Urinary bladder (tissue), 4 donors: Measurements from ENCODE around the gene IRX6. TPM values are rescaled to one million over a fixed set of nuclear protein-coding genes. Genes with fewer than 3 reads are reported as not detected.

Source experiments
- DNase-seq: peaks from one replicate; pipeline ENCODE4 v3.0.0-alpha.2; 2015; ENCODE audit errors: extremely low spot score
- H3K27ac ChIP-seq: one replicate; pipeline ENCODE4 v1.5.1; 2013; ENCODE audit warnings: low read depth, mild to moderate bottlenecking, moderate library complexity
- H3K36me3 ChIP-seq: one replicate; pipeline ENCODE4 v1.6.1; 2013; ENCODE audit warnings: mild to moderate bottlenecking, moderate library complexity; ENCODE audit not compliant: insufficient read depth
- H3K4me1 ChIP-seq: one replicate; pipeline ENCODE4 v1.6.1; 2013; ENCODE audit warnings: mild to moderate bottlenecking, moderate library complexity; ENCODE audit not compliant: insufficient read depth
- H3K4me3 ChIP-seq: one replicate; pipeline ENCODE4 v1.5.1; 2013; ENCODE audit warnings: low read depth, low read length
- WGBS: extraction: QIAGEN DNeasy Blood & Tissue Kit; methylation state at CpG from one replicate; pipeline ENCODE4 v1.1.7; 2013; 5-methylcytosine and 5-hydroxymethylcytosine counted together
- polyA plus RNA-seq: library from polyadenylated mRNA; stranded (reverse); fragments of 200-250 nt; gene quantifications from one replicate; pipeline ENCODE4 v1.2.3, GENCODE V29; 2013
- total RNA-seq: library from RNA; depleted of rRNA; stranded (reverse); fragments of >200 nt; gene quantifications from one replicate; pipeline ENCODE4 v1.2.3, GENCODE V29; 2014
- donor health status: healthy with polysubstance abuse.
- donor health status: healthy.

The IRX6 gene
- total RNA-seq (not detected), polyA plus RNA-seq (0.06 TPM)

- WGBS, result 1% methylated on average over 49 of the region's 49 CpGs
- no peaks in the 10 kb centered on the region for H3K36me3 ChIP-seq
- no peak within 1 kb of the TSS for H3K27ac ChIP-seq
- DNase-seq, result no peak
- H3K4me3 ChIP-seq, result no peak within 1 kb of the TSS
- H3K4me1 ChIP-seq, result no peaks in the 10 kb centered on the region
Measured at GRCh38 chr16:55323637-55324271, at the start of gene IRX6. TSS of gene IRX6 (plus strand) at chr16:55324203. CDS start at chr16:55325092, 889 bp downstream.

DNA sequence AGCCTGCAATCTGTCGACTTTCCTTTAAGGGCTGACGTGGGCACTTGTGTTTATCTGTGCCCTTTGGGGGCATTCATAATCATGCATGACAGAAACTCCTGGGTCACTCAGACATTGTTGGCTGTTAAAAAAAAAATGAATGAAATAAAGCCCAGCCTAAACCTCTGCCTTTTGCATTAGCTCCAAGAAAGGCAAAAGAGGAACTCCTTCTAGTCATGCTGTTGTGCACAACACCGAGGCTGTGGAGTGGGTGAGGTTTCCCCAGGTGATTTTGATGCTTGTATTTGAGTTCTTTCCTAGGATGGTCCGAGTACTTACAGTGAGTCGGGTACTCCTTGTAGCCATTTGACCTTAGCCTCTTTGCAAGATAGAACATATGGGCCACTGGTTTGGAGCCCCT lies 49.6 kb upstream of the IRX6 start:
- WGBS, result 78% methylated on average over 5 of the region's 5 CpGs
- Histone ChIP-seq H3K4me1 (no peaks in the 10 kb centered on the region), H3K27ac (no peak overlapping the region), H3K36me3 (no peaks in the 10 kb centered on the region), H3K4me3 (no peak overlapping the region)
- no peak for DNase-seq

DNA sequence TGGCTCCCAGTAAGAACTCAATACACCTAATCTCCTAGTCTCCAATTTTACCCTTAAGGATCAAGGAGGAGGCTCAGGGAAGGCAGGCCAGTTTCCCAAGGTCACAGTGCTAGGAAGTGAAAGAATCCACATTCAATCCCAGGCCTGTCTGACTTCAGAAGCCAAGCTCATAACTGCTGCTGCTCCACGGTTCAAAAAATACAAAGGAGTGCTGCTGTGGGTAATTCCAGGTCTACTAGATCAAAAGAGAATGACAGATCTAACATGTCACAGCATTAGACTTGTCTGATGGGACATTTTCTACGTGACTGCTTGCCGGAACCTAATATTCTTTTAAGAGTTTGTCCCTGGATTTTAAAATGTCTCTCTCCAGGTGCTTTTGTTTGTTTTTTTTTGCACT lies 48.8 kb upstream of the IRX6 start:
- no peak for DNase-seq
- WGBS, result 63% methylated on average over 3 of the region's 3 CpGs
- H3K4me1 ChIP-seq, result no peaks in the 10 kb centered on the region
- H3K36me3 ChIP-seq, result no peaks in the 10 kb centered on the region
- H3K4me3 ChIP-seq, result no peak overlapping the region
- no peak overlapping the region for H3K27ac ChIP-seq

DNA sequence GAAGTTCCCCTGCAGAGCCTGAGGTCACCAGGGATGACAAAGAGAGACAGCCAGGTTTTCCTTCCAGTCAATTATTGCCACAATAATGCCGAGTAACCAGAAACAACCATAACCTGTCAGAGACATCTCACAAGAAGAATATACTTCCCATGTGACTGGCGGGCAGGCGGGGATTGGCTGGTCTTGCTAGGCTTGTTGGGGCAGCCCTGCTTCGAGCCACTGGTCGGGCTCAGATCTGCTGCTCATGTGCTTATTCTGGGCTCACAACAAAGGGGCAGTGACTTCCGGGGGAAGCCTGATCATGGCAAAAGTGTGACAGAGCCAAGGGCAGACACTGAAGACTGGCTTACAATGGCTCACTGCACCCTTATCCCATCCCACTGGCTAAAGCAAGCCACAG lies 48.1 kb upstream of the IRX6 start:
- no peak overlapping the region for H3K27ac ChIP-seq
- DNase-seq, result no peak
- WGBS, result 82% methylated on average over 6 of the region's 6 CpGs
- no peak overlapping the region for H3K4me3 ChIP-seq
- no peaks in the 10 kb centered on the region for H3K4me1 ChIP-seq
- H3K36me3 ChIP-seq, result no peaks in the 10 kb centered on the region

GRCh38 chr16:55277536-55277935 lies 46.5 kb upstream of the IRX6 start:
- Histone ChIP-seq H3K4me1 (no peaks in the 10 kb centered on the region), H3K27ac (no peak overlapping the region), H3K4me3 (no peak overlapping the region), H3K36me3 (no peaks in the 10 kb centered on the region)
- 75% methylated on average over 1 of the region's 1 CpG for WGBS
- DNase-seq, result no peak

DNA sequence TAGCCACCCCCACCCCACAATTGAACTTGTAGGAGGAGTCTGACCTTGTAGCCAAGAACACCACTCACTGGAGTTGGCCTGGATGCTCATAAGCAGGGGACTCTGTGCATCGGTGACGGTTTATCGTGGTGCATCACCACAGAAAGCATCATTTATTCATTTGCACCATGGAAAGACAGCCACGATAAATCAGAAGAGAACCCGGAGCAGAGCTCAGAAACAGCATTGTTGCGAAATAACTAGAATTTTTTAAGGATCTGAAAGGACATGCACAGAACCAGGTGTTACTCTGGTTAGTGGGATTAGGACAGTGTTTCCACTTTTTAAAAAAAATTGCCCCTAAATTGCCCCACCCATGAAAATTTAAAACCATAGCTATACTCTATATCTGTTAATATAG lies 44.4 kb upstream of the IRX6 start:
- H3K4me1 ChIP-seq, result no peaks in the 10 kb centered on the region
- H3K4me3 ChIP-seq, result no peak overlapping the region
- no peaks in the 10 kb centered on the region for H3K36me3 ChIP-seq
- no peak for DNase-seq
- WGBS, result 84% methylated on average over 6 of the region's 6 CpGs
- H3K27ac ChIP-seq, result no peak overlapping the region

- Histone ChIP-seq H3K27ac (no peak overlapping the region), H3K36me3 (no peaks in the 10 kb centered on the region), H3K4me1 (no peaks in the 10 kb centered on the region), H3K4me3 (no peak overlapping the region)
- no peak for DNase-seq
- 32% methylated on average over 4 of the region's 4 CpGs for whole genome bisulfite sequencing
Measured at GRCh38 chr16:55280587-55280986, 43.4 kb upstream of the IRX6 start.

DNA sequence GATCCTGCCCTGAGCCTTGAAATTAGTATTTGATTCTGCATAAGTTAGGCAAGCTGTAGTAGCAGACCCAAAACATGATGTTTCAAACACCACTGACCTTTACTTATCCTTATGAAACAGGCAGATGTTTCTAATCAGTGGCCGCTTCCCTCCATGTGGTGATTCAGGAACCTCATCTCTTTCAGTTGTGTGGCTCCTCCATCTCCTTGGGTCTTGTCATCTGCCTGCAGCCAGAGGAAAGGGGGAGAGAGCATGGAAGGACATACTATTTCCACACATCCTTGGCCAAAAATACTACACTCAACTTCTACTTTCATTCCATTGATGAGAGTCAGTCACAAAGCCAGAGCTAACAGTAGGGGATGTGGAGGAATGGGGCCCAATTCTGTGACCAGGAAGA lies 41.6 kb upstream of the IRX6 start:
- 41% methylated on average over 1 of the region's 1 CpG for WGBS
- H3K27ac ChIP-seq, result no peak overlapping the region

DNA sequence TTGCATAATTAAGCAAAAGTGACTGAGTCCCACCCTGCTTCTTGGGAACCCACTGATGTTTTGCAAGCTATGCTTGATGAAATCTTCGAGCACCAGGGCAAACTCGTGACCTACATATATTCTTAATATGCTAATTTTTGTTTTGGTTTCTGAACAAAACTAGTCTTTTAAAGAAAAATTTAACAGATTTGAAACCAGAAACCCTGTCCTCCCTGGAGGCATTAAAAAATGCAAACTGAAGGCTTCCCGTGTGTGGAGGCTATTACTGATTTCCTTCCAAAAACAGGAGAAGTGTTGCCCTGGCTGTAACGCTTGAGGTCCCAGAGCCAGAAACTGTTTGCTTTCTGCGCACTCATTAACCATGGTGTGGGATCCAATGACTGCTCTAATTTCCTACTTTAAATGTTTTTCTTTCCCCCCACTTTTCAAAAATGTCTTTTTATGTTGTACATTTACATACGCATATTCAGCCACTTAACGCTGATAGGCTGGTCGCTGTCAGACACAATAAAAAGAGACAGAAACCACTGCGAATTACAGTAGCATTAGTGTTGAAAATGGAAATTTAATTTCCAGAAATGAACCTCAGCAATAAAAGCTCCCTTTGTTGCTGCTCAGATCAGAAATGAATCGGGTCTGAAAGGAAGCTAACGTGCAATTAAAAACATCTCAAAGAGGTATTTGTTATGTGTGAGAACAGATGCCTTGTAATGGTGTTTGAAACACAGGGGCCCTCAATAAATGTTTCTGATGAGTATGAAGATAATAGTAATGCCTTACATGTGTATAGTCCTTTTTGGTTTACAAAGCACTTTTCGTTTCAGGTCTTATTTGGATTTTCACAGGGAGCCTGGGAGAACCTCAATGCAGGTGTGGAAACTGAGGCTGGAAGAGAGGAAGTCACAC lies 39.9 kb upstream of the IRX6 start:
- no peak overlapping the region for H3K27ac ChIP-seq
- H3K36me3 ChIP-seq, result no peaks in the 10 kb centered on the region
- no peaks in the 10 kb centered on the region for H3K4me1 ChIP-seq
- DNase-seq, result no peak
- no peak overlapping the region for H3K4me3 ChIP-seq
- 51% methylated on average over 12 of the region's 12 CpGs for WGBS

More for the DNA sequence above, 41.6 kb upstream of the IRX6 start:
- no peaks in the 10 kb centered on the region for H3K36me3 ChIP-seq
- DNase-seq, result no peak
- no peaks in the 10 kb centered on the region for H3K4me1 ChIP-seq
- H3K4me3 ChIP-seq, result no peak overlapping the region

DNA sequence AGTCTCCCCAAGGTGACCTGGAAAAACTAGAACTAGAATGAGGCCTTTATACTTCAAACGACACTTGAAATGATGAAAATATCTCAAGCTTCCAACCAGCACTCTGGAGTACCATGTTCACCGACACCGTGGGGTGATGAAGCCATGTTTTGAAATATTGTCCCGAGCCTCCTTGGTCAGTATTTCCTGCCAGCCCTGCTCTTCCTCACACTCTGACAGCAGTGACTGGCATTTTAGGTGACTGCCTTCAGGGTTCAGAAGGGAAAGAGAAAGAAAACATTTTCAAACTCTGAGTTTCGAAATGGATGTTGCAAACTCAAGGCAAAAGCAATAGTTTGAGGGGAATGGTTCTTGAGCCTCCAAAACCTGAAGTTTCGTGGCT lies 39.3 kb upstream of the IRX6 start:
- WGBS, result 71% methylated on average over 6 of the region's 6 CpGs
- no peak overlapping the region for H3K4me3 ChIP-seq

GRCh38 chr16:55285586-55285985 lies 38.4 kb upstream of the IRX6 start:
- DNase-seq, result no peak
- Histone ChIP-seq H3K4me3 (no peak overlapping the region), H3K36me3 (no peaks in the 10 kb centered on the region), H3K4me1 (no peaks in the 10 kb centered on the region), H3K27ac (no peak overlapping the region)
- WGBS, result 35% methylated on average over 2 of the region's 2 CpGs

More for the DNA sequence above, 39.3 kb upstream of the IRX6 start:
- Histone ChIP-seq H3K36me3 (no peaks in the 10 kb centered on the region), H3K27ac (no peak overlapping the region), H3K4me1 (no peaks in the 10 kb centered on the region)
- DNase-seq, result no peak

GRCh38 chr16:55289353-55289752 lies 34.6 kb upstream of the IRX6 start:
- Histone ChIP-seq H3K4me1 (no peaks in the 10 kb centered on the region), H3K27ac (no peak overlapping the region), H3K4me3 (no peak overlapping the region), H3K36me3 (no peaks in the 10 kb centered on the region)
- DNase-seq, result no peak
- 70% methylated on average over 2 of the region's 2 CpGs for WGBS

- 60% methylated on average over 6 of the region's 6 CpGs for WGBS
- no peak for DNase-seq
- H3K4me3 ChIP-seq, result no peak overlapping the region
- H3K36me3 ChIP-seq, result no peaks in the 10 kb centered on the region
- no peaks in the 10 kb centered on the region for H3K4me1 ChIP-seq
- H3K27ac ChIP-seq, result no peak overlapping the region
Measured at GRCh38 chr16:55291847-55292246, 32.2 kb upstream of the IRX6 start.

DNA sequence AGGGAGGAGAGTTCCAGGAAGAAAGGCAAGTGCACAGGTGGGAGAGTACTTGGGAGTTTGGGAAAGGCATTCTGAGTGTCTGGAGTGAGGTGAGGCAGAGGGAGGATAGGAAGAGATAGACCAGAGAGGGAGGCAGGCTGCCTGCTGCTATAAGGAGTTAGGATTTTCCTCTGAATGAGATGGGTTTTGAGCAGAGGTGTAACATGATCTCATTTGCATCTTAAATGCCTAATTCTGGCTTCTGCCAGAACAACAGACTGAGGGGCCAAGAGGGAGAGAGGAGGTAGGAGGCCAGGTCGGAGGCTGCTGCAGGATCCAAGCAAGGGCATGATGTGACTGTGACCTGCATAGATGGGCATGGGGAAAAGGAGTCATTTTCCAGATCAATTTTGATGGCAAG lies 31.5 kb upstream of the IRX6 start:
- no peaks in the 10 kb centered on the region for H3K4me1 ChIP-seq
- DNase-seq, result no peak
- H3K4me3 ChIP-seq, result no peak overlapping the region
- no peak overlapping the region for H3K27ac ChIP-seq
- 49% methylated on average over 1 of the region's 1 CpG for WGBS
- H3K36me3 ChIP-seq, result no peaks in the 10 kb centered on the region
